HCT116 (cell line): ENCODE results near the gene CCDC38.

ENCODE experiments used
- CEBPB ChIP-seq: IDR thresholded peaks from 2 replicates; pipeline ENCODE4 v1.6.1; 2012; ENCODE audit warnings: low read depth
- EGR1 ChIP-seq: IDR thresholded peaks from 2 replicates; pipeline ENCODE4 v1.6.1; 2012; ENCODE audit warnings: low read depth

DNA sequence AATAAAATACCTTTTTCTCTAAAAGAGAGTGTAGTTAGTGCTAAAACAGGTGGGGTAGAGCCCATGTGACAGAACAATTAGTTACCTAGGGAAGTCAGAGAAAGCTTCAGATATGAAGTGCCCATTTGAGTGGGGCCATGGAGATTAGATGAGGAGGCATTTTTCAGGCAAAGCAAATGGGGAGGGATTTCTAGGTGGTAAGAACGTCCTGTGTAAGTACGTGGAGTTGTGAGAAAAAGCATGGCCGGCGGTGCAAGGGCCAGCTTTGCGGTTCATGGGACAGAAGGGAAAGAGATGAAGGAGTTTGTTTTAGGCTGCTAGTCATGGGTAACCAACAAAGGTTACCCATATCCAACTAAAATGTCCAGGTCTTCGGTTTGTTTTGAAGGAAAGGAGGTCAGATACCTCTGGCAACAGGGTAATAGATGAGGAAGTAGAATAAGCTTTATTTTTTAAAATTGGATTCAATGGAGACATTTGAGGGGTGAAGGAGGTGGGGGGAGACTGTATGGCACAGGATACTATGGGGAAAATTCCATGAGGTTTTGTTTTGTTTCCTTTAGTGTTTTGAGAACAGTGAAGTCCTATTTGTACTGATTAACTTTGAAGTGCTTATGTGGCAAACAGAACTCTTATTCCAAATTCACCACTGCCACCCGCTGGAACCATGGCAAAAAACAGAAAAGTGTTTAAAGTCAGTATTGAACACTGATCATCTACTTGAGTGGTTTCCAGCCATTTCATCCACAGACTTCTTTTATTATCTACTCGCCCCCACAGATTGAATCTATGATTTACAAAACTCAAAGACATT is 93.6 kb downstream of the CCDC38 start:
- no peak for TF ChIP-seq EGR1
- no peak for TF ChIP-seq CEBPB
